Brain pericyte (primary cell): ENCODE data around the gene BTN2A1.
"Not testable (repeated sequence)": the region's sequence is repeated elsewhere in the genome, so short reads cannot be mapped to it uniquely, and the experiment has no call there.

ENCODE experiments used
- DNase-seq: peaks from one replicate; pipeline ENCODE4 v3.0.0-alpha.2; 2012; ENCODE audit warnings: low read depth, low spot score

Gene BTN2A1

DNA sequence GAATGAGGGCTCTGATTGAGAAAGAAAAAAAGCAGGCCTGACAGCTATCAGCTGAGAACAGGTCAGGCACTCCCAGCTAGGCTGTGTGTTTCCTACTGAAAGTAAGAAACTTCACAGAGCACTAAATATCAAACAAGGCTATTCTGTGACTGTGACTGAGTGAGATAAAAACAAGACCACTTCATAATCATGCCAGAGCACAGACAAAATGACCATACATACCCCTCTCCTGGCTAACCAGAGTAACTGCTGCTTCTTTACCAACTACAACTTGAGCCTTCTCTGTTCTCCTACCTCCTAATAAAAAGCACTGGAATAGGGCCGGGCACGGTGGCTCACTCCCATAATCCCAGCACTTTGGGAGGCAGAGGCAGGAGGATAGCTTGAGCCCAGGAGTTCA, 35.5 kb downstream of the BTN2A1 start:
- no peak for DNase-seq

DNA sequence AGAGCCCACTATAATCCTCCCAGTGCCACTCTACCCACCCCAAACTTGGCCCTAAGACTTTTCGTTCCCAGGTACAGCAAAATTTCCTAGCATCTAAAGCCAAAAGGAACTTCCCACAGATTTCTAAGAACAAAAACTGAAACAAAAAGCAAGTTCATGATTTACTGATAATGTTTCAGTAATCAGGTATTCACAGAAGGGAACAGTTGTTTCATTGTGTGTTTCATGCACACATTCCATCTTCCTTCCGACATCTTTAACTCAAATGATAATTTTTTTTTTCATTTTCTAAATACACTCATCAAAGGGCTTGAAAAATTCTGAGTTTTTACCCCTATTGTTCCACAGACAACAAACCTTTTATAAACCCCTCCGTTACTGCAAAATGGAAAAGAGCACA, 36.4 kb downstream of the BTN2A1 start:
- DNase-seq, result no peak

GRCh38 chr6:26495281-26495680, 37.5 kb downstream of the BTN2A1 start:
- DNase-seq, result no peak

GRCh38 chr6:26497610-26498009, 39.9 kb downstream of the BTN2A1 start:
- no peak for DNase-seq

DNA sequence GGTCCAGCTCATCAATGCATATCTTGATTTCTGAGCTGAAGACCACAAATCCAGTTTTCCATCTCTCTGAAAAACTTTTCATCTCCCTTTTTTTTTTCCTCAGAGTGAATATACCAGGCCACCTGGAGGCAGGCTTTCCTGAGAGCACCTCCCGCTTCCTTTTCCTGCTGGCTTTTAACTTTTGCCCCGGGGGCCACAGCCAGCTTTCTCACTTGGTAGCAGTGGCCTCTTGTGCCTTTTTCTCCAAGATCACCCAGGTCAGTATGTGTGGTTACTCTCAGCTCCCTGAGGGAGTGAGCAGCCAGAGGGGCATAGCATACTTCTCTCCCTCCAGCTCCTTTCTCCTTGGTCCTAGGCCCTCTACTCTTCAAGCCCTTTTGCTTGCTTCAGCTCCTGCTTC, 42.3 kb downstream of the BTN2A1 start, which contains the start of gene BTN1A1:
Gene BTN1A1 (plus strand): TSS at position 202 of the 400 bp plus-strand sequence. CDS start 984 bp downstream, outside the sequence.
- no peak for DNase-seq

DNA sequence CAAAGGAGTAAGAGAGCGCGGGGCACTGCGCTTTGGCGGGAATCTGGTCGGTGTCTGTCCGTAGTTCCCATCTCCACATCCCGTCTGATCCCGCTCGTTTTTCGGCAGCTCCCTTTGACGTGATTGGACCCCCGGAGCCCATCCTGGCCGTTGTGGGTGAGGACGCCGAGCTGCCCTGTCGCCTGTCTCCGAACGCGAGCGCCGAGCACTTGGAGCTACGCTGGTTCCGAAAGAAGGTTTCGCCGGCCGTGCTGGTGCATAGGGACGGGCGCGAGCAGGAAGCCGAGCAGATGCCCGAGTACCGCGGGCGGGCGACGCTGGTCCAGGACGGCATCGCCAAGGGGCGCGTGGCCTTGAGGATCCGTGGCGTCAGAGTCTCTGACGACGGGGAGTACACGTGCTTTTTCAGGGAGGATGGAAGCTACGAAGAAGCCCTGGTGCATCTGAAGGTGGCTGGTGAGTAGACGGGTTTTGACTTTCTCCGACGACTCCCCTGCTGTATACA, 43.8 kb downstream of the BTN2A1 start:
- no peak for DNase-seq

- DNase-seq, result no peak
Observed at GRCh38 chr6:26502165-26502564, 44.4 kb downstream of the BTN2A1 start.

DNA sequence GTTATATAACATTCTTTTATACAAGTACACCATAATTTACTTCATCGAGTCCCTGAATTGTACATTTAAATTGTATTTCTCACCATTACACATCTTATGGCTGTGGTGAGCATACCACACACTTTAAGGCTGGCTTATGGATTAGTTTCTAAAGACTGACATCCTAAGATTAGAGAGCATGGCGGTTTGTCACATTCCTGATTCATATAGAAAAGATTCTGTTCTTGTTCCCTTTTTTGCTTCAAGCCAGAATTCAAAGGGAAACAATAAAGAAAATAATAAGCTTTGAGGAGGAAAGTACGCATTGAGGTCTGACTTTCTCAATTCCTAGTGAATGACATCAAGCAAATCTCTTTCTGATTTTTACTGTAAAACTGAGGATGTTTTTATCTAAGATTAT, 44.9 kb downstream of the BTN2A1 start:
- no peak for DNase-seq

DNA sequence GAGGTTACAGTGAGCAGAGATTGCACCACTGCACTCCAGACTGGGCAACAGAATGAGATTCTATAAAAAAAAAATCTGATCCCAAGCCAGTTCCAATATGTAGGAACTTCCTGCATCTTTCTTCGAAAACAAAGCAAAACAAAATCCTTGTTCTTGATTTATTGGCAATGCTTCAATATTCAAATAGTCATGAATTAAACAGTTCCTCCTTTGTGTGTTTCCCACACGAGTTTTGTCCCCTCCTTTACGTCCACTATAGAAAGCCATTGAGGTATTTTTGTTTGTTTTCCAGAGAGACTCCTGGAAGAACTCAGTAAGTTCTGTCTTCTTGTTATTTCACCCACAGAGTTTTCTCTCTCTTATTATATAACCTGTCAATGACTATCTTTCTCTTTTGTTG, 49.9 kb downstream of the BTN2A1 start:
- DNase-seq, result no peak

DNA sequence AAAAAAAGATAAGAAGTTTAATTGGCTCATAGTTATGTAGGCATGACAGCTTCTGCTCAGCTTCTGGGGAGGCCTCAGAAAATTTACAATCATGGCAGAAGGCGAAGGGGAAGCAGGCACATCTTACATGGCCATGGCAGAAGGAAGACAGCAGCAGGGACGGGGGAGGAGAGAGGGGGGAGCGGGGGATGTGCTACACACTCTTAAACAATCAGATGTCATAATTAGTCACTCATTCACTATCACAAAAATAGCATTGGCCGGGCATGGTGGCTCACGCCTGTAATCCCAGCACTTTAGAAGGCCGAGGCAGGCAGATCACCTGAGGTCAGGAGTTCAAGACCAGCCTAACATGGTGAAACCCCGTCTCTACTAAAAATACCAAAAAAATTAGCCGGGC, 53.3 kb downstream of the BTN2A1 start:
- DNase-seq, result not testable (repeated sequence)

DNA sequence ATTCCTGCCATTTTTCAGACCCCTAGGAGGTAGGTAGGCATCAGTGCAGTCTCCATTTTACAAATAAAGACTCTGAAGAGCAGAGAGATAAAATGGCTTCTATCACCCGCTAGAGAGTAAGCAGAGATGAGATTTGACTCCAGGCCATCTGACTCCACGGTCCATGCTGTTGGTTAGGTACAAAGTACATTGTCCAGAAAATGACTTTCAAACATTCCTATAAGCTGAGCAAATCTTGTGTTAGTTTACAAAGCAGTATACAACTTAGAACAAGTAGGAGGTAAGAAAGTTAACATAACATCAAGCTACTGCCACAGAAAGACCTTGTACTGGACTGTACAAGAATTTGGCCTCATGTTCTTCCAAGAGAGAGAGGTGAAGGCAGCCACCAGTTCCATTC, 57.2 kb downstream of the BTN2A1 start:
- no peak for DNase-seq

DNA sequence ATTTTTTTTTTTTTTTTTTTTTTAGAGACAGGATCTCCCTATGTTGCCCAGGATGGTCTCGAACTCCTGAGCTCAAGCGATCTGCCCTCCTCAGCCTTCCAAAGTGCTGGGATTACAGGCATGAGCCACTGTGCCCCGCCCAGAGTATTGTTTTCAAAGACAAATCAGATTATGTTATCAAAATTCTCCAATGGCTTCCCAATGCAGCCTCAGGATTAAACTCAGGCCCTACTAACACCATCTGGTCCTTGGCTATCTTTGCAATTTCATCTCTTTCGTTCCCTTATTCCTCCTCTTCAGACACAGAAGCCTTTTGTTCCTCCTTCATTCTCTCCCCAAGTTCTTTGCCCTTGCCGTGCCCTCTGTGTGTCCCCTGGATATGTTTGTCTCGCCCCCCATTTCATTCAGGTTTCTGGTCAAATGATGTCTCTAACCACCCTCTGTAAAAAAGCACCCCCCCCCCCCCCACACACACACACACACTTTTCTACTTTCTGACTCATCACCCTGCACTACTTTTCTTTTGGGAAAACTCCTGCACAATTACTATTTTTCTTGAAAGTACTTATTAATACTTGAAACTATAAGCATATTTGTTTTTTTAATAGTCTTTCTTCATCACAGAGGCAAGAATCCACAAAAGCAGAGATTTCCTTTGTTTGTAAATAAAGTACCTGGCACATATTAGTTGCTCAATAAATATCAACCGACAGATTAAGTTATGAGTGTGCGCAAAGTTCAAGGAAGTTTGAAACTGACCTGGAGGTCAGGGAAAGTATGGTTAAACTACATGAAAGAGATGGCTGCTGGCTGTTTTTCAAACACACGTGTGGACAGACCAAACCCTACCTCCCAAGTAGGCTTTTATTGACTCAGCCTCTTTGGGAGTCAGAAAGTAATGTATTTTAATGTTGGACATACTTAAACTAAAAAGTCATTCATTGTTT, 59.0 kb downstream of the BTN2A1 start:
- DNase-seq, result no peak
